PFSK-1 (cell line): ENCODE measurements around the gene LSS.

Source experiments
- FOXP2 ChIP-seq: optimal IDR thresholded peaks from 2 replicates; pipeline ENCODE3; 2011; ENCODE audit warnings: borderline replicate concordance, control low read depth, inconsistent platforms; ENCODE audit not compliant: insufficient read depth; ENCODE audit errors: extremely low read length, extremely low read depth
- POLR2AphosphoS5 ChIP-seq: IDR thresholded peaks from 2 replicates; pipeline ENCODE4 v1.6.1; 2012; ENCODE audit warnings: low read depth, mild to moderate bottlenecking, control low read depth, low read length, moderate library complexity
- SIN3A ChIP-seq: IDR thresholded peaks from 2 replicates; pipeline ENCODE4 v1.6.1; 2012; ENCODE audit warnings: mild to moderate bottlenecking, low read length, moderate library complexity, borderline replicate concordance; ENCODE audit not compliant: insufficient read depth
- TAF1 ChIP-seq: IDR thresholded peaks from 2 replicates; pipeline ENCODE4 v1.6.1; 2012; ENCODE audit warnings: low read length, control low read depth, borderline replicate concordance; ENCODE audit not compliant: insufficient read depth
- TF ChIP-seq, protein P1 (sequence below), 2 experiments: IDR thresholded peaks; 2 replicates each; pipeline versions ENCODE4 v1.6.1 to v1.8.0; 2011 to 2012; ENCODE audit warnings: low read depth in 2 of 2, low read length in 2 of 2, control low read depth in 1 of 2, inconsistent platforms in 1 of 2, mild to moderate bottlenecking in 1 of 2, moderate library complexity in 1 of 2; ENCODE audit not compliant: insufficient read depth in 1 of 2

LSS gene

DNA sequence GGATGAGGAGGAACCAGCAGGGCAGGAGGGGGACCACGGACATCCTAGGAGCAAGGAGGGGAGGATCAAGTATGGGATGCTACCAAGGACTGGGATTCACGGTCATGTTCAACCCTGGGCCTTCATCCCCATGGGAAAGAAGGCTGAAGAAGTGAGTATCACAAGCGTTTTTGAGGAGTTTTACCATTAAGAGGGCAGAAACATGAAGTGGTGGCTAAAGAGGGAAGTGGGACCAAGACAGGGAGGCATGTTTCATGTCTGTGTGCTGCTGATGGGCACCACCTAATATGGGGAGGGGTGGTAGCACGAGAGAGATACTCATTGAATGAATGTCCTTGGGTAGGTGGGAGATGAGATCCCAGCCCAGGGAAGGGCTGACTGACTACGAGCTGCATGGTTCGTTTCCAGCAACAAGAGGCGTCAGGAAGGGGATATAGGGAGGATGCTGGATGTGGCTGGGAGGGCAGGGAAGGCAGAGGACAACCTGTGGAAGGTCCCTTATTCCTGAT is 11.3 kb upstream of the LSS start:
- no peak for TF ChIP-seq SIN3A
- TF ChIP-seq FOXP2, result no peak
- no peak; the same call in 1 of the 2 replicates for TF ChIP-seq POLR2AphosphoS5
- TF ChIP-seq, protein P1, sequence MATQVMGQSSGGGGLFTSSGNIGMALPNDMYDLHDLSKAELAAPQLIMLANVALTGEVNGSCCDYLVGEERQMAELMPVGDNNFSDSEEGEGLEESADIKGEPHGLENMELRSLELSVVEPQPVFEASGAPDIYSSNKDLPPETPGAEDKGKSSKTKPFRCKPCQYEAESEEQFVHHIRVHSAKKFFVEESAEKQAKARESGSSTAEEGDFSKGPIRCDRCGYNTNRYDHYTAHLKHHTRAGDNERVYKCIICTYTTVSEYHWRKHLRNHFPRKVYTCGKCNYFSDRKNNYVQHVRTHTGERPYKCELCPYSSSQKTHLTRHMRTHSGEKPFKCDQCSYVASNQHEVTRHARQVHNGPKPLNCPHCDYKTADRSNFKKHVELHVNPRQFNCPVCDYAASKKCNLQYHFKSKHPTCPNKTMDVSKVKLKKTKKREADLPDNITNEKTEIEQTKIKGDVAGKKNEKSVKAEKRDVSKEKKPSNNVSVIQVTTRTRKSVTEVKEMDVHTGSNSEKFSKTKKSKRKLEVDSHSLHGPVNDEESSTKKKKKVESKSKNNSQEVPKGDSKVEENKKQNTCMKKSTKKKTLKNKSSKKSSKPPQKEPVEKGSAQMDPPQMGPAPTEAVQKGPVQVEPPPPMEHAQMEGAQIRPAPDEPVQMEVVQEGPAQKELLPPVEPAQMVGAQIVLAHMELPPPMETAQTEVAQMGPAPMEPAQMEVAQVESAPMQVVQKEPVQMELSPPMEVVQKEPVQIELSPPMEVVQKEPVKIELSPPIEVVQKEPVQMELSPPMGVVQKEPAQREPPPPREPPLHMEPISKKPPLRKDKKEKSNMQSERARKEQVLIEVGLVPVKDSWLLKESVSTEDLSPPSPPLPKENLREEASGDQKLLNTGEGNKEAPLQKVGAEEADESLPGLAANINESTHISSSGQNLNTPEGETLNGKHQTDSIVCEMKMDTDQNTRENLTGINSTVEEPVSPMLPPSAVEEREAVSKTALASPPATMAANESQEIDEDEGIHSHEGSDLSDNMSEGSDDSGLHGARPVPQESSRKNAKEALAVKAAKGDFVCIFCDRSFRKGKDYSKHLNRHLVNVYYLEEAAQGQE (IDR thresholded peaks at IDR 0.05; ENCODE audit: insufficient read depth in 1 of 2, low read depth in 2 of 2, low read length in 2 of 2), result no peak
- no peak for TF ChIP-seq TAF1

DNA sequence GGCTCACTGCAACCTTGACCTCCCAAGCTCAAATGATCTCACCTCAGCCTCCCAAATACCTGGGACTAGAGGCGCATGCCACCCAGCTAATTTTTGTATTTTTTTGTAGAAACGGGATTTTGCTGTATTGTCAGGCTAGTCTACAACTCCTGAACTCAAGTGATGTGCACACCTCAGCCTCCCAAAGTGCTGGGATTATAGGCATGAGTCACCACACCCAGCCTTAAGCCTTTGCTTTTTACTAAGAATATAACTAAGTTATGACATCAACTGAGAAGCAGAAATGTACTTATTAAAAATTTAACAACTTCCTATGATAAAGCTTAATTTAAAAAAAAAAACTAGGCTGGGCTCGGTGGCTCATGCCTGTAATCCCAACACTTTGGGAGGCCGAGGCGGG is 8.9 kb upstream of the LSS start:
- TF ChIP-seq SIN3A, result no peak
- no peak for TF ChIP-seq TAF1

DNA sequence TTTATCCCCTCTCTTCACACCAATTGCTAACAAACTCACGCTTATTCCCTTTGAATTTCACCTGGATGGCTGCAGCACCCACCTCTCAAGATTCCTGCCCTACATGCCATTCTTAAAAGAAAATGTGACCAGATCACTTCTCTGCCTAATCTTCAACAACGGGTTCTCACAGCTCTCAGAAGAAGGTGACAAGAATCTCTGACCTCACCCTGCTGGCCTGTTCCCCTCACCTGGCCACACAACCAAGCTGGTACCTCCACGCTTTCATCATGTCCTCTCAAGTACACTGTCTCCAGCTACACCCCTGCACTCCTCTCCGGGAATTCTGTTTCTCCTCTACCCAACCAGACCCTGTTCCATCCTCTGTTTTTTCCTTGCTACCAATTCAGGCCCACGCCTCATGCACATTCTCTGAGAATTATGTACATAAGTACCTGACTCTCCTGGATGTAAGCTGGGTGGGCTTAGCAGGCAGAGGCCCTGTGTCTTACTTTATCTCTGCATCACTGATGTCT is 5.9 kb upstream of the LSS start:
- no peak for TF ChIP-seq TAF1
- TF ChIP-seq, protein P1 (IDR thresholded peaks at IDR 0.05; ENCODE audit: insufficient read depth in 1 of 2, low read depth in 2 of 2, low read length in 2 of 2), result no peak
- no peak for TF ChIP-seq SIN3A
- no peak; the same call in 1 of the 2 replicates for TF ChIP-seq POLR2AphosphoS5
- TF ChIP-seq FOXP2, result no peak

DNA sequence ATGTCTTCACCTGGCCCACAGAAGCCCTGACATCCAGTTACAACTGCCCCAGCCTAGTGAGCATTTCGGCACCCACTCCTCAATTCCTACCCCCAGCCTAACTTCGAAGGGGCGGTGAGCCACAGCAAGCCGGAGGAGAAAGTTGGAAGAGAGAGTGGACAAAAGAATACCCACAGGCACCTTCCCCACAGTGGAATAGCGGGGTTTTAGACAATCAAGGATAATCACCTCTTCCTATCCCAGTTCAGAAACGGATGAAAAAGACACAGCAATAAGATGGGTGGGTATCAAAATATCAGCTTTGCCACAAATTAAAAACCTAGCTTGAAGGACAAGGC is 1.3 kb upstream of the LSS start:
- TF ChIP-seq POLR2AphosphoS5 (no peak), SIN3A (no peak), TAF1 (no peak), FOXP2 (no peak)
- TF ChIP-seq, protein P1 (IDR thresholded peaks at IDR 0.05; ENCODE audit: insufficient read depth in 1 of 2, low read depth in 2 of 2, low read length in 2 of 2), result no peak

DNA sequence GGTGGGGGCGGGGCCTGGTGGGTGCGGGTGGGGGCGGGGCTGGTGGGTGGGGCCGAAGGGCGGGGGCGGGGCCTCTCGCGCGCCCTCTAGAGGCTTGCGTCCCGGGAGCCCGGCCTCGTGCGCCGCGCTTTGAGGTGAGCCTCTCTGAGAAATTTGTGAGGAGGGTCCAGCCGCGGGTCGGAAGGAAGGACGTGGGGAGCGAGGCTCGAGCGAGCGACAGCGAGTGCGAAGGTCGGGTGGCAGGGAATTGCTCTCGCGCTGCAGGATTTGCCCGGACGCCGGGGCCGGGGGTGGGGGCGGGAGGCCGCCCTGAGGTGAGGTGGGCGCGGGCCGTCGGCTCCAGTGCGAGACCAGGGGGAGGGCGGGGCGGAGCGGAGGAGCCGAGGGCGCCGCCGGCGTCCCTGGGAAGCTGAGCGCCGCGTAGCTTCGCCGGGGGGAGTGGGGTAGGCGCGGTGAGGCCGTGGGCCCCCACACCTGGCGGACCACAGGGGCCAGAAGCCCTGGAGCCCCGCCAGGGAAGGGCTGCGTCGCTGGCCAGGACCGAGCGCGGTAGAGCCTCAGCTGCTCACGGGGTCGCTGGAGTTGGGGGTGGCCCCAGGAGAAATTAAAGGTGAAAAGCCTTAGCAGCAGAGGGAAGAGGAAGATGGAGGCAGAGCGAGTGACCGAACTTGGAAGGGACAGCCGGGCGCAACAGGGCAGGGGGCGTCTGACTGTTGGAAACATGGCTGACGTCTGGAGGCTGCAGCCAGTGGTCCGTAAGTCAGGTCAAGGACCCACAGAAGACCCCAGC is 754 bp upstream of the LSS start:
- TF ChIP-seq, protein P1 (IDR thresholded peaks at IDR 0.05; ENCODE audit: insufficient read depth in 1 of 2, low read depth in 2 of 2, low read length in 2 of 2), result no peak
- peak; percentile 31; the same call in 1 of the 2 replicates for TF ChIP-seq POLR2AphosphoS5
